Endodermal cell (in vitro differentiated cells): Measurements from ENCODE around the gene PDK2. TPM values are rescaled to one million over a fixed set of nuclear protein-coding genes. Genes with fewer than 3 reads are reported as not detected.

Experiments used
- DNase-seq: peaks from one replicate; pipeline ENCODE4 v3.0.0-alpha.2; 2017
- H3K27ac ChIP-seq: 2 replicates; pipeline ENCODE4 v1.5.1; 2013; ENCODE audit warnings: mild to moderate bottlenecking, low read depth, low read length, moderate library complexity
- H3K27me3 ChIP-seq: 2 replicates; pipeline ENCODE4 v1.6.1; 2013; ENCODE audit warnings: mild to moderate bottlenecking, low read length, moderate library complexity; ENCODE audit not compliant: insufficient read depth, control insufficient read depth, poor library complexity, severe bottlenecking
- H3K36me3 ChIP-seq: 2 replicates; pipeline ENCODE4 v1.7.0; 2013; ENCODE audit warnings: mild to moderate bottlenecking, low read length, moderate library complexity; ENCODE audit not compliant: control insufficient read depth, insufficient read depth
- H3K4me1 ChIP-seq: one replicate; pipeline ENCODE4 v1.7.0; 2013; ENCODE audit warnings: low read length; ENCODE audit not compliant: control insufficient read depth, insufficient read depth
- H3K4me3 ChIP-seq: 2 replicates; pipeline ENCODE4 v1.5.1; 2013; ENCODE audit warnings: mild to moderate bottlenecking, low read length, moderate library complexity
- H3K9ac ChIP-seq: 2 replicates; pipeline ENCODE4 v1.6.1; 2013; ENCODE audit warnings: mild to moderate bottlenecking, low read length, moderate library complexity; ENCODE audit not compliant: poor library complexity, severe bottlenecking; ENCODE audit errors: extremely low read depth
- H3K9me3 ChIP-seq: 2 replicates; pipeline ENCODE4 v1.6.1; 2013; ENCODE audit warnings: mild to moderate bottlenecking, low read length, moderate library complexity; ENCODE audit not compliant: control insufficient read depth
- H3K27ac Mint-ChIP-seq: 2 replicates; pipeline ENCODE4 v1.8.0; 2020; ENCODE audit warnings: mixed read lengths
- H3K27me3 Mint-ChIP-seq: 2 replicates; pipeline ENCODE4 v1.8.0; 2021; ENCODE audit warnings: mild to moderate bottlenecking, mixed read lengths; ENCODE audit not compliant: insufficient read depth
- H3K36me3 Mint-ChIP-seq: 2 replicates; pipeline ENCODE4 v1.8.0; 2020; ENCODE audit warnings: low read depth, mixed read lengths
- H3K4me1 Mint-ChIP-seq: 2 replicates; pipeline ENCODE4 v1.8.0; 2020; ENCODE audit warnings: mixed read lengths
- H3K4me3 Mint-ChIP-seq: 2 replicates; pipeline ENCODE4 v1.8.0; 2020; ENCODE audit warnings: mild to moderate bottlenecking, moderate library complexity, mixed read lengths
- H3K9me3 Mint-ChIP-seq: 2 replicates; pipeline ENCODE4 v1.8.0; 2020; ENCODE audit warnings: mild to moderate bottlenecking, mixed read lengths
- whole genome bisulfite sequencing, 2 experiments: methylation state at CpG; one replicate each; pipeline versions ENCODE4 v1.1.5 to v1.1.7; 2013; ENCODE audit warnings: missing lambda C conversion rate in 2 of 2, mixed read lengths in 1 of 2; ENCODE audit not compliant: insufficient coverage in 1 of 2, insufficient read length in 1 of 2; 5-methylcytosine and 5-hydroxymethylcytosine counted together
- total RNA-seq, 2 donors: library from RNA; stranded (reverse); fragmentation: NEBNext Ultra II Directional in 1 of 2; extraction: Animal tissue kit (Norgen Biotek cat#: 25700) in 1 of 2; gene quantifications; 2 replicates in 1 of 2; 3 replicates in 1 of 2; pipeline ENCODE4 v1.2.1, GENCODE V29; 2021
- TF ChIP-seq, protein P1 (sequence below): fragments of 200-600 bp; sonication (generic); conservative IDR thresholded peaks from 2 replicates; pipeline ENCODE4 v1.5.0; 2021; ENCODE audit warnings: antibody characterized with exemption, mild to moderate bottlenecking

Gene PDK2
- total RNA-seq, 2 donors from 2014 or later: 23.0 to 24.2 TPM

DNA sequence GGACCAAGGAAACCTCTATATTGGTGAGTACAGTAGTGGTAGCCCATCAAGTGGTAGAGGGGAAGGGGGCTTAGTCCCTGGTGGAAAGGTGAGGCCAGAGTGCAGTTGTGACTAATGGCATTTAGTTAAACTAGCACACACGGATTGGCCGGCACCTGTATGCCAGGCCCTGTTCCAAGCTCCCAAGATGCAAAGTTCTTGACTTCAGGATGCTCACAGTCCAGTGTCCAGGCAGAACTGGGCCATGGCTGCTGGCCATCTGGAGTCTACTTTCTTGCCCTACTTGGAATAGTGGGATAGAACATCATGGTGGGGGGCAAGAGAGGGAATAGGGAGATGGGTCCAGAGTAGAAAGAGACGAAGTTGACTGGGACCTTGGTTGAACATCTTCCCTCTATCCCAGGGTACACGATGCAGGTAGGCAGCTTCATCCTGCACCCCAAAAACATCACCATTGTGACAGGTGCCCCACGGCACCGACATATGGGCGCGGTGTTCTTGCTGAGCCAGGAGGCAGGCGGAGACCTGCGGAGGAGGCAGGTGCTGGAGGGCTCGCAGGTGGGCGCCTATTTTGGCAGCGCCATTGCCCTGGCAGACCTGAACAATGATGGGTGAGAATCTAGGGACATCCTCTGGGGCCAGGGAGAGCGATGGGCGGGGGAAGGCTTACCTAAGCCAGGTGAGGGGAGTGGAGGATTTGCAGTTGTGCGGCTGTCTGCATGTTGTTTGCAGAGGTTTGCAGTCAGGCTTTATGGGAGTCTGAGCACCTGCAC is 24.1 kb upstream of the PDK2 start:
- TF ChIP-seq, protein P1, sequence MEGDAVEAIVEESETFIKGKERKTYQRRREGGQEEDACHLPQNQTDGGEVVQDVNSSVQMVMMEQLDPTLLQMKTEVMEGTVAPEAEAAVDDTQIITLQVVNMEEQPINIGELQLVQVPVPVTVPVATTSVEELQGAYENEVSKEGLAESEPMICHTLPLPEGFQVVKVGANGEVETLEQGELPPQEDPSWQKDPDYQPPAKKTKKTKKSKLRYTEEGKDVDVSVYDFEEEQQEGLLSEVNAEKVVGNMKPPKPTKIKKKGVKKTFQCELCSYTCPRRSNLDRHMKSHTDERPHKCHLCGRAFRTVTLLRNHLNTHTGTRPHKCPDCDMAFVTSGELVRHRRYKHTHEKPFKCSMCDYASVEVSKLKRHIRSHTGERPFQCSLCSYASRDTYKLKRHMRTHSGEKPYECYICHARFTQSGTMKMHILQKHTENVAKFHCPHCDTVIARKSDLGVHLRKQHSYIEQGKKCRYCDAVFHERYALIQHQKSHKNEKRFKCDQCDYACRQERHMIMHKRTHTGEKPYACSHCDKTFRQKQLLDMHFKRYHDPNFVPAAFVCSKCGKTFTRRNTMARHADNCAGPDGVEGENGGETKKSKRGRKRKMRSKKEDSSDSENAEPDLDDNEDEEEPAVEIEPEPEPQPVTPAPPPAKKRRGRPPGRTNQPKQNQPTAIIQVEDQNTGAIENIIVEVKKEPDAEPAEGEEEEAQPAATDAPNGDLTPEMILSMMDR: no peak
- H3K4me1 Mint-ChIP-seq: peaks cover 6% of the 10 kb centered on the region
- peaks cover 19% of the 10 kb centered on the region for H3K36me3 Mint-ChIP-seq
- H3K27ac ChIP-seq: no peak overlapping the region
- H3K36me3 ChIP-seq: peaks cover 6% of the 10 kb centered on the region
- H3K4me3 ChIP-seq: no peak overlapping the region
- peaks cover 9% of the 10 kb centered on the region for H3K9me3 ChIP-seq
- no peak for DNase-seq
- H3K4me1 ChIP-seq: peaks cover 5% of the 10 kb centered on the region
- H3K27me3 ChIP-seq: peaks cover 81% of the 10 kb centered on the region
- peaks cover 4% of the 10 kb centered on the region for H3K9me3 Mint-ChIP-seq
- H3K9ac ChIP-seq: no peak overlapping the region
- peaks cover 88% of the 10 kb centered on the region for H3K27me3 Mint-ChIP-seq
- no peak overlapping the region for H3K27ac Mint-ChIP-seq
- H3K4me3 Mint-ChIP-seq: no peak overlapping the region
- 93 to 99% methylated on average over 14 to 16 of the region's 16 CpGs for WGBS, 2 experiments

DNA sequence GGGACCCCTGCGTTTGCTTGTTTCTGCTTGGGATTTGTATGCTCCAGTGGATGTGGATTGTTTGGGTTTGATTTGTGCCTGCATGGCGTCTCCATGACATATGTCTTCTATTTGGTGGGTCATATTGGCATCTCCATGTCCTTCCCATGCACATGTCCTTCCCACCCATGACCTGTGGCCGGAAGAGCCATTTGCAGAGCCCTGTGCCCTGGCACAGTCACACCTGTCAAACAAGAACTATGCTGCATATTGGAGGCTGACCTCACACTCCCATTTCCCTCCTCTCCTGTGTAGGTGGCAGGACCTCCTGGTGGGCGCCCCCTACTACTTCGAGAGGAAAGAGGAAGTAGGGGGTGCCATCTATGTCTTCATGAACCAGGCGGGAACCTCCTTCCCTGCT is 23.5 kb upstream of the PDK2 start:
- Mint-ChIP-seq H3K36me3 (peaks cover 19% of the 10 kb centered on the region), H3K4me3 (no peak overlapping the region), H3K9me3 (peaks cover 4% of the 10 kb centered on the region), H3K27ac (no peak overlapping the region), H3K4me1 (peaks cover 6% of the 10 kb centered on the region), H3K27me3 (peaks cover 91% of the 10 kb centered on the region)
- H3K4me1 ChIP-seq: peaks cover 5% of the 10 kb centered on the region
- 85% methylated on average over 4 of the region's 6 CpGs; no CpG with 5 or more reads in 1 of the 2 experiments for WGBS, 2 experiments
- peaks cover 9% of the 10 kb centered on the region for H3K9me3 ChIP-seq
- H3K9ac ChIP-seq: no peak overlapping the region
- H3K27me3 ChIP-seq: peaks cover 83% of the 10 kb centered on the region
- no peak overlapping the region for H3K4me3 ChIP-seq
- peaks cover 6% of the 10 kb centered on the region for H3K36me3 ChIP-seq
- DNase-seq: no peak
- no peak overlapping the region for H3K27ac ChIP-seq
- TF ChIP-seq, protein P1: no peak

DNA sequence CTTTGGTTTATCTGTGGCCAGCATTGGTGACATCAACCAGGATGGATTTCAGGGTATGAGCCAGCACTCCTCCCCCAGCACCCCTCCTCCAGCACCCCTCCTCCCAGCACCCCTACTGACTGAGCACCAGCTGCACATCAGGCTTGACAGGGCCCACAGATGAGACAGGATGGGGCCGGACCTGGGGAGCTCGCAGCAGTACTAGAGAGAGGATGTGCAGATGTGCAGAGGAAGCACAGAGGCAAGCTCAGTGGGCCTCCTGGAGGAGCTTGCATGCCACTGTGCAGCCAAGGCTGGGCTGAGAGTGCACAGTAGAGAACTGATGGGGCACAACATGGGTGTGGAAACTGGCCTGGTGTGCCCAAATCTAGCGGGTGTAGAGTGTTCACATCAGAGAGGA is 23.0 kb upstream of the PDK2 start:
- Mint-ChIP-seq H3K4me1 (peaks cover 6% of the 10 kb centered on the region), H3K27ac (no peak overlapping the region), H3K9me3 (peaks cover 4% of the 10 kb centered on the region), H3K27me3 (peaks cover 93% of the 10 kb centered on the region), H3K4me3 (no peak overlapping the region), H3K36me3 (peaks cover 19% of the 10 kb centered on the region)
- 91 to 100% methylated on average over 1 to 3 of the region's 3 CpGs for WGBS, 2 experiments
- Histone ChIP-seq H3K9ac (no peak overlapping the region), H3K4me1 (peaks cover 5% of the 10 kb centered on the region), H3K36me3 (peaks cover 6% of the 10 kb centered on the region), H3K27ac (no peak overlapping the region), H3K4me3 (no peak overlapping the region), H3K27me3 (peaks cover 83% of the 10 kb centered on the region), H3K9me3 (peaks cover 9% of the 10 kb centered on the region)
- DNase-seq: no peak
- TF ChIP-seq, protein P1: no peak
